Daoy (cell line): ENCODE results near the gene ASTL. TPM values are rescaled to one million over a fixed set of nuclear protein-coding genes. Genes with fewer than 3 reads are reported as not detected.

ENCODE experiments used
- DNase-seq: peaks from one replicate; pipeline ENCODE4 v3.0.0-alpha.2; 2015; ENCODE audit warnings: low read depth
- total RNA-seq: library from RNA; depleted of rRNA; stranded (reverse); fragments of >200 nt; shearing (Covaris generic); gene quantifications from 2 replicates; pipeline ENCODE4 v1.2.3, GENCODE V29; 2014

The ASTL gene
- total RNA-seq, 1 experiment from 2014 or later = not detected

DNA sequence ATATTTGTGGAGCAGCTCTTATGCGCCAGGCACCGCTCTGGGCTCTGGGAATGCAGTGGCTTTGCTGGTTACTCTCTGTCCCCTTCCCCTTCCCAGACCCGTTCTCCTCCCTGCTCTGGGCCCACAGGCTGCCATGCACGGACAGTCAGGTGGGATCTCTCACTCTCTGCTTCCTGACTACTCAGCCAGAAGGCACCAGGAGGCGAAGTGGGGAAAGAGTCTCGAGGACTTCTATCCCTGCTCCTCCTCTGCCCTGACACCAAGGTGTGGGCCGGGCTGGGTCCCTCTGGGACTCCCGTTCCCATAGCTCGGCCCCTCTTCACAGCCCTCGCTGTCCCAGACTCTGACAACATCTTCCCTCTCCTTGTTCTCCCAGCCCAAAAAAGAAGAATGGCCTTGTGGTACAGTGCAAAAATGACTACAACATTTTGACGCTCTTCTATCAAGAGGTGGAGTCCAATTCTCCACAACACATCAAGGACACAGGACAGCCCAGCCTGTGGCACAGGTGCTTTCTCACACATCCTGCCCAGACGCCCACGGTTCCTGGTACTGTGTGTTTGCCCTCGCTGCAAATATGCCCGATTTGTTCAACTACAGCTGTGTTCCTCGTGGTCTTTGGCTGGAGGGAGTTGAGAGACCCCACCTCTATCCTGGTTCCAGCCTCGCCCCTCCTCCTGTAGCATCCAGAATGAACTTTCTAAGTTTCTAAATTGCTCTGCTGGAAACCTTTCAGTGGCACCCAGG, 21.0 kb upstream of the ASTL start:
- DNase-seq = no peak

DNA sequence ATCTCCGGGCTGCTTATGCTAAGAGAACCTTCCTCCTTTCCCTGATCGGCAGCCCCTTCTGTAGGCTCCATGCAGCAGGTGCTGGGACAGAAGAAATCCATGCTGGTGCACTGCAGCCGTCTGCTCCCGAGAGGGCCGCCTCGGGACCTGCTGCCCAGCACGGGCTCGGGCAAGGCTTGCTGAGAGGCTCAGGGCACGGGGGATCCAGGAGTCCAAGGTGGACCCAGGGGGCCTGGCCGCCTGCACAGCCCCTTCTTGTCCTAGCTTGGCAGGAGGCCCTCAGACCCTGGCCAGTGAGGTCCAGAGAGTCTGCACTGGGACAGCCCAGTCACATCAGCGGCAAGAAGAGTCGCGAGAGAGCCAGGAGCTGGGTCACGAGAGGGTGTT, 20.2 kb upstream of the ASTL start:
- no peak for DNase-seq

DNA sequence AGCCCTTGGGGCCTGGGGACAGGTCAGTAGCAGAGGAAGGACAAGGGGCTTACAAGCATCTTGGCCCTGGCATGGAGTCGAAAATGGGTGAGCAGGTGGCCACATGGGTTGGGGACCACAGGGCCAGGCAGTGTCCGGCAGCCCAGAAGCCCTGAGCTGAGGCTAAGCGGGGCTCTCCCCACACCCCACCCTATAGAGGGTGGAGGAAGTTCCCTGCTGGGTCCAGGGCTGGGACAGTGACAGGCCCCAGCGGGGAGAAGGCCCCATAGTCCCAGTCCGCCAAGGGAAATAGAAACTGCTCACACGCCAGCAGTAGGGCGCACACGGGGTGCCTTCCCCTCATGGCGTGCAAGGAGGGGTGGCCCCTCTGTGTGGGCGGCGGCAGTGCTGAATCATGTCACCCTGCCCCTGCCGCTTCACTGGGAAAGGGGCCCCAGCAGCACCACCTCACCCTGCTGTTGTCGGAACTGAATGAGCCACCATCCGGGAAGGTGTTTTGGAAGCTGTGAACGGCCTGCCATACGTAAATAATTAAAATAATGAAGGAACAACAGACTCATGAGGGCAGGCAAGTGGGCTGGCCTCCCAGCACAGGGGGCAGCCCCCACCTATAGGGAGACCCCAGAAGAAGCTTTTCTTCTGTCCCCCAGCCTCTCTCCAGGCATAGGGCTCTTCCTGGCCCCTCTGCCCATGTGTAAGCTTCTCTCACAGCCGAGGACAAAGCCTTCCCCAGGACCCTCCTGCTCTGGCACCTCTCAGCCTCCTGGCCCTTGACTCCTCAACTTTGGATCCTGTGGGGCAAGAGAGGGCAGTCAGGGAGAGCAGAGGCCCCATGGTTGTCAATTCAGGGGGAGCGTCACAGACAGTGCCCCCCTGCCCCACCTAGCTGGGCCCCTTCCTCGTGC, 19.6 kb upstream of the ASTL start:
- peak; percentile 65 for DNase-seq

DNA sequence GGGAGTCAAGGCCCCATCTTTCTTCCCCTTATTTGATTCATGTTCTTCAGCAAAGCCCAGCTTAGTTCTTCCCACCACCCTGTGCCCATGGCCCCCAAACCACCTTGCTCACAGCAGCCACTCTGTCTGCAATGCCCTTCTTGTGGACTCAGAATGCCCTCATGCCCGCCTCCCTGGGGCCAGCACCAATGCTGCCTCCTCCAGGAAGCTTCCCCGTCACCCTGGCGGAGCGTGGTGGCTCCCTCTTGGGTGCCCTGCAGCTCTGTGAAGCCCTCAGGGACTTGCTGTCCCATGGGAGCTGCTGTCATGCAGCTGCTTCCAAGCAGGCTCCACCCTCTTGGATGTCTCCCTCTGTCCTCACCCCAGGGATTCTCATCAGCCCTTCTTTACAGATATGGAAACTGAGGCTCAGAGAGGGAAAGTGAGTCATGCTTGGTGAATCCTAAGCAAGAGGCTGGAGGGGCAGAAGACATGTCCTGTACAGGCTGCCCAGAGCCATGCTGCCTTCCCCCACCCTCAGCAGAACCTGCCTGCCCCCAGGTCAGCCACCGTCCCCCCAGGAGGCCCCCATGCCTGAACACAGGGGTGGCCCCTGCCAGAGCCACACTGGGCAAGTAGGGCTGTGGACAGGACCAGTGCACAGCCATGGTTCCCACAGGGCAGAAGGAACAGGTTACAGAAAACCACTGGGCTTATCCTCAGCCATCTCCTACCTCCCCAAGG, 18.8 kb upstream of the ASTL start:
- no peak for DNase-seq

DNA sequence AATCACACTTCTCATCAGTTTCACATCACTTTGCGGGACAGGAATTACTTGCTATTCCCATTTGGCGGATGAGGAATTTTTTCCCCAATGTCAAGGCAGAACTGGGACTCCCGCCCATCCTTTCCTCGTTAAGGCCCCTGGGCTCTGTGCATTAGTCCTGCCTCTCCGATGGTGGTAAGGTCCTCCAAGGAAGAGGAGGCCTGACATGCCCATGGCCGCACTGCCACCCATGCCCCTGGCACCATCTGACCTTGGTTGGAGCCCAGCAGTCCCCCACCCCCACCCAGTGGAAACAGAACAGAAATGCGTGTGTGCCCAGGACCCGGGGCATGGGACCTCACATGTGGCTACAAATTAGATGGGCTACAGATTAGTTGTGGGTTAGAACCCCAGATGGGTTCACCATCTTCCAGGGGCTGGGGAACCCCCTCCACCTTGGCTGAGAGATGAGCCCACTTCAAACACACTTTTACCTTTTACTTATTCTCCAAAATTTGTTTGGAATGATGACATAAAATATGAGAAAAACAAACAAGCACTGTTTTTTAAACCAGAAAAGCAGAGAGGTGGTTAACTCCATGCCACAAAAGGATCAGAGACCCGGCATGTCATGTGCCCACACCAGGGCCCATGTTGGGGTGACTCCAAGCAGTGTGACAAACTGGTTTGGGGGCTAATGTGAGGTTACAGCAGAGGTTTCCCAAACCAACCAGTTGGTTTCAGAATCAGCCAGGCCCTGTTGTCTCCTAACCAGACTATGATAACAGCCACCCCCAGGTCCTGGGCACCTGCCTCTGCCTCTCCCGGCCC, 17.9 kb upstream of the ASTL start:
- DNase-seq = no peak

DNA sequence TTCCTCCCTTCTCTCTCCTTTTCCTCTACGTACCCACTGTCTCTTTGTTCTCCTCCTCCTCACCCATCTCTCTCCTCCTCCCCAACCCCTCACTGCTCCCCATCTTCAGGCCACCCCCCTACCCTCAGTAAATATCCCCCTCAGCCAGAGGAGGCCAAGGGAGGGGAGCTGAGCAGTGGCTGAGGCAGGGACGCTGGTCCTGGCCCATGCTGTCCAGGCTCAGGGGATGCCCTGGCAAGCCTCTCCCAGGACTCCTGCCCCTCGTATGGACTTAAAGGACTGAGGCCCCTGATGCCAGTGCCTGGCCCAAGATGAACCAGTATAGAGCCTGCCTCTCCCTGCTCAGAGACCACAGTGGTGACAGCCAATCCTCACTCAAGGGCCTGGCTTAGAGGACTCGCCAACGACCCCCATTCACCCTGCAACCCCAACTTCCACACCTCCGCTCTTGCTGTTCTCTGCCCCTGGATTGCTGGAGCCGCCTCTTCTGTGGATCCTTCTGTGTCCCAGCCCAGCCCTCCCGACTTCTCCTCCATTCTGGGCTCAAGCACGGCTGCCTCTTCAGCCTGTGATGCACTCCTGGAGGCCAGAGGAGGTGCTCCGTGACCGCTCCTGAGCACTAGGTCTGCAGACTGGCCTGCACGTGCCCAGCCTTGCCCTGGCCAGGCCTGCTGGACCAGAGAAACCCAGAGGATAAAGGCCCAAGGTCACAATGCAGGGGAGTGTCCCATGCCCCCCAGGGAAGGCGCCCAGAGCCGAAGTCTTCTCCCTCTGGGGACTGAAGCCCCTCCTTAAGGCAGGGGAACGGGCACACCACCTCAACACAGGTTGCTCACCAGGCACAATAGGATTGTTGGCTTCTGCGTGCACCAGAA, 16.4 kb upstream of the ASTL start:
- no peak for DNase-seq

DNA sequence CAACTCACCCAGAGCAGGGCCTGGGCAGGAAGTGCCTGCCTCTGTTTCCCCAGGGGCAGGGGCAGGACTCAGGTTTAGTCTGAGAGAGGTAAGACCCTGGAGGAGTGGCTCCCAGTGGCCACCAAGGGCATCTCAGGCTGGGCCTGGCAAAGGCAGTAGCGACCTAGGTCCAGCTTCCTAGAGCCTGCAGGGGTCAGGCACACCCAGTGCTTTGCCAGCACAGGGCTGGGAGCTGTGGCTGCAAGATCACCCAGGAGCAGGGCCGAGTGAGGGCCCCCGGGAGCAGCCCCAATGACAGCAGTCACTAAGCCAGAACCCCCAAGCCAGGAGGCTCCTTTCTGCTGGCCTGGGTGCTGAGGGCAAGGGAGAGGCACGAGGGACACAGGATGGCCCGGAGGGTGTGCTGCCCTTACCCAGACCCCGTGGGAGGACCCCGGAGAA, 15.7 kb upstream of the ASTL start:
- no peak for DNase-seq

DNA sequence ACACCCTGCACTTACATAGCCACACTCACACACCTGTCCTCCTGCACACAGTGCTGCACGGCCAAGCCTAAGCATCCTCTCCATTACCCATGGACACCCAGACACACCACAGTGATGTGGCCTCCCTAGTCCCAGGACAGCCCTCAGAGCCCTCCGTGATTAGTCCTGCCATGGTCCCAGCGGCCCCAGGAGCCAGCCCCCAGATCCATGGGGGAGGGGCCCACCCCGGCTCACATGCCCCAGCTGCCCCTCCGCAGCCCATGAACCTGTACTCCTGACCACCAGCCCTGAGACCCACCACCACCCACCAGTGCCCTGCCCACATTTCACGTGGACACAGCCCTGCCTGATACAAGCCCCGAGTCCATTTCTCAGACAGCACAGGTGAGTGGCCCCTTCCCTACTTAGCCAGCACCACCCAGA, 15.0 kb upstream of the ASTL start:
- no peak for DNase-seq

DNA sequence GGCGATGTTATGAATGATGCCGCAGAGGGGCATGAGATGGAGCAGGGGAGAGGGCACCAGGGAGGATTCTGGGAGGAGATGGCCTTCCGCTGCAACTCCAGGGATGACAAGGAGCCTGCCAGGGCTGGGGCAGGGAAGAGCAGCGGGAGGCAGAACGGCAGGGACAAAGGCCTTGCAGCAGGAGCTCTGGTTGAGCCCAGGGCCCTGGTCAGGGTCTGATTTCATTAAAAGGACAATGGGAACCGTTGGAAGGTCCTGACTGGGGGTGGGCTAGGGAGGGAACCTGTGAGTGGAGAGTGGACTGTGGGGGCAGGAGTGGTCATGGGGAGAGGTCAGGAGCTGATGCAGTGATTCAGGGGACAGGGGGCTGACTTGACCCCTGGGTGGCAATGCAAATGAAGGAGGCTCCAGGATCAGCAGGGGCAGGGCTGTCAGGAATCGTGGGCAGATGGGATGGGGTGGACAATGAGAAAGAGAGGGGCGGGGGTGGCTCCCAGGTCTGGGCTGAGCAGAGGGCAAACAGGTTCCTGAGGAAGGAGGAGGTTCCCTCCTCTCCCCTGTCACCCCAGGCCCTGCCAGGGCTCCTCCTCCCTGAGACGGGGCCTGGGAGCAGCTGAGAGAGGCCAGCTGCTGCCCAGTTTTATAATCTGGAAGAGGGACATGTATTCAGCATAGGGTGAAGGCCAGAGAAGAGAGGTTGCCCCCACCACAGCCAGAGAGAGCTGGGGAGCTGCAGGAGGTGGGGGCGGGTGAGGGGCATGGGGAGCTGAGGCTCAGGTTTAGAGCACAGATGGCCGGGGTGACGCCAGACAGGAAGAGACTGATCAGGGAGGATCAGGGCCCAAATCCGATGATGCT, 14.2 kb upstream of the ASTL start:
- DNase-seq = no peak

DNA sequence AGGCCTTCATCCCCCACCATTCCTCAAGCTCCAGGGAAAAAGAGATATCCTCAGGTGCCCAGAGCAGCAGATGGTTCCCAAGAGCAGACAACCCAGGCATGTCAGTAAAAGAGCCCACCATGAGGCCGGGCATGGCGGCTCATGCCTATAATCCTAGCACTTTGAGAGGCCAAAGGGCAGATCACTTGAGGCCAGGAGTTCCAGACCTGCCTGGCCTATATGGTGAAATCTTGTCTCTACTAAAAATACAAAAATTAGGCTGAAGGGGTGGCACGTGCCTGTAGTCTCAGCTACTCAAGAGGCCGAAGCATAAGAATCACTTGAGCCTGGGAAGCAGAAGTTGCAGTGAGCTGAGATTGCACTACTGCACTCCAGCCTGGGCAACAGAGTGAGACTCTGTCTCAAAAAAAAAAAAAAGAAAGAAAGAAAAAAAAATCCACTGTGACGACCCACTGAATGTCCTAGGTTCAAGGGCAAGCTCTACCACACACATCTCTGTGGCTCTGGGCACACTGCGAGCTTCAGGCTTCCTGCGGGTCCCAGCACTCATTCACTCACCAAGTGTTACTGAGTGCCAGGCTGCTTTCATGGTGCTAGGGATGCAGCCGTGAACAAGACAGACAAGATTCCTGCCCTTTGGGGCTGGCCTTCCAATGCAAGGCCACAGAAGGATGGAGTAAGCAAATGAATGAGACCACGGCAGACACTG, 13.4 kb upstream of the ASTL start:
- DNase-seq = no peak

DNA sequence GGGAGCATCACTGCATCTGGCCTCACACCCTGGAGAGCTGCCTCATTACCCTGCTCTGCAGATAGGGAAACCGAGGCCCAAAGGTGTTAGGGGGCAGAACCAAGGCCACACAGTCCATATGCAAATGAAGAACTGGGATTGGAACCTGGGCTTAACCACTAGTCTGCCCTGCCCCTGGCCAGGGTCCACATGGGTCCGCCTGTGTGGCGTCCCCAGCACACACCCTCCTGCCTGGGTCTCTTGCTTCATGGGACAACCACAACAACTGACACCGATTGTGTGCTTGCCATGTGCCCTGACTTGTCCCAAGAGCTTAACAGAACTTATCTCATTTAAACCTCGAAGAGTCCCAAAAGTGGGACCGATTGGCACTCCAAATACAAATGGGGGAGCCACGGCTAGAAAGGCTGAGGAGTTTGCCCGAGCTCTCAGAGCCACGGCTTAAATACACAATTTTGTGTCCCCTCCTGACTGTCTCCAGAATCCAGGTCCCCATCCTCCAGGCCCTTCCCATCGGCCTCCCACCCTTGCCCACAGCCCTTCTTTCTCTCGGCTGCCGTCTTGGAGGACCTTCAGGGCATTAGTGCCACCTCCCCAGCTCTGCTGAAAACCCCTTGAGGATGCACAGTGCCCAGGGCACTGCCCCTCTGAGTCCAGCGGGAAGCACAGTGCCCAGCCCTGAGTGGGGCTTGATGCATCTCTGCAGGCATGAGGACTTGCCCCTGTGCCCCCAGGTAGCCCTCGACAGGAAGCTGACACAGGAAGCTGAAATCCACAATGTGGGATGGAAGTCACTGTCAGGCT, 12.7 kb upstream of the ASTL start:
- DNase-seq = no peak

DNA sequence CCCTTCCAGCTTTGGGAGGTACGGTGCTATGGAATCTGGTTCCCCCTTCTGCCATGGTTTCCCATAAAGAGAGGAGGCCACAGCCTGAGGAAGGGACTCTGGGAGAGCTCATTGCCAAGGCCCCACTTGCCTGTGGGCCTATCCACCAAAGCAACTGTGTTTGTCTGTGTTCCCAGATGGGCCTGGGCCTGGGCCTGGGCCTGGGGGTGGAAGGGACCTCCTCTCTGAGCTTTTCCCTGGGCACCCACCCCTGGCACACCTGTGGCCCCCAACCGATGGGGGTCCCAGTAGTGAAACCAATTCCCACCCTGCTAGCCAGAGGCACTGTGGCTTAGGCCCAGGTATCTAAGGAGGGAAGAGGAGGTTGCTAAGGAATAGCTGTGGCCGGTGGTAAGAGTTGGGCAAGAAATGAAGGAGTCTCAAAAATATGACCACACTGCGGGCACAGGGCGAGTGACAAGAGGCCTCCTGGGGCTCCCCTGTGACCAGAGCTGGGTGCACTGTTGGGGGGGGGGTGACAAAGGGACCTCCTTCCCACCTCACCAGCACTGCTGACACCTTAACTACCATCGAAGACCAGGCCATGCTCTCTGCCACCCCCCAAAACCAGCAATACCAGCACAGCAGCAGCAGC, 11.8 kb upstream of the ASTL start:
- no peak for DNase-seq

DNA sequence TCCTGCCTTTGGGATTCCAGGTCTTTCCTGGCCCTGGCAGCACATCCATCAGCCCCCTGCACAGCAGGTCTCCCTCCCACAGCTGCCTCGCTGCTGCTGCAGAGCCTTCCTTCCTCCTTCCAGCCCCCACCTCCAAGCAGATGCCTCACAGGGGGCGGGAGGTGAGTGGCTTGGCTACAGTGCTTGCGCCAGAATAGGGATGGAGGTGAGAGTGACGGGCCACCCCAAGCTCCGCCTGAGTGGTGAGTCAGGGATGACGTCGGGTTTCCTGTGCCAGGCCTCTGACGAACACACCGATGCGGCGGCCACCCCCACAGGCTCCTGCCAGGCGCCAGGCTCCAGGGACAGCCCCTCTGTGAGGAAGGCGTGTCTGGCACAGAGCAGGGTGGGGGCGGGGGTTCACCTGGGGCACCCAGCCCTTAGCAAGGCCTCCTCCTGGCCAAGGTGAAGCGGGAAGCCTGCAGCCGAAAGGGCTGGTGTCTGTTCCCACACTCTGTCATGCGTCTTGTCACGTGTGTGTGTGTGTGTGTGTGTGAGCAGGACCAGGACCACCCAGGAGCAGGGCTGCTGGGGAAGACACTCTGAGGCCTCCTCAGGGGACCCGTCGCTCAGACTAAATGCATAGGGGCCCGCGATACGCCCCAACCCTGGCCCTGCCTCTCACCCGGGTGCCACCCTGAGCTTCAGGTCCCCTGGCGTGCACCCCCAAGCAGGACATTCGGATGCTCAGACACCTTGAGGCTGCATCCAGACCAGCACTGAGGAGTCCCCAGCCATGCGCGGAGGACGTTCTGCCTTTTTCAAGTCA, 10.3 kb upstream of the ASTL start:
- DNase-seq = peak; percentile 92

DNA sequence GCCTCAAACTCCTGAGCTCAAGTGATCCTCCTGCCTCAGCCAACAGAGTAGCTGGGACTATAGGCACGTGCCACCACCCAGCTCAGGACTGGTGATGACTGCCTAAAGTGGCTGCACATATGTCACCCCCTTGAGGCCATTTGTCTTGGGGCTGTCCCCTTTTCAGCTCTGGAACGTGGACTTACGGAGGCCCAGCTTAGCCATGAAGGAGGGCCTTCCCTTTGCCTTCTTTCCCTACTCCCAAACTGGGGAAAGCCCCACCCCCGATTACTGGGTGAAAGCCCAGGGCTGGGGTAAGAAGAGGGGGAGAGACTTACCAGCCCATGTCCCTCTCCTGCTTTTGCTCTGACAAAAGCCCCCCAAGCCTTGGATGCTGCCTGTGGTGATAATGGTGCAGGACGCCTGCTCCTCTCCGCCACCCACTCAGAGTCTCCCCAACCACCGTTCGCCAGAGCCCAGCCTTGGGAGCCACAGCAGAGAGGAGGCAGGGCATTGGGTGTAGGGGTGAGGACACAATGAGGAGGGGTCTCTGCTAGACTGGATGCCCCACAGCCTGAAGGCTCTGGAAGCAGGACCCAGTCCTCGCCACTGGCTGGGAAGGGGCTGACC, 9.4 kb upstream of the ASTL start:
- DNase-seq = no peak

DNA sequence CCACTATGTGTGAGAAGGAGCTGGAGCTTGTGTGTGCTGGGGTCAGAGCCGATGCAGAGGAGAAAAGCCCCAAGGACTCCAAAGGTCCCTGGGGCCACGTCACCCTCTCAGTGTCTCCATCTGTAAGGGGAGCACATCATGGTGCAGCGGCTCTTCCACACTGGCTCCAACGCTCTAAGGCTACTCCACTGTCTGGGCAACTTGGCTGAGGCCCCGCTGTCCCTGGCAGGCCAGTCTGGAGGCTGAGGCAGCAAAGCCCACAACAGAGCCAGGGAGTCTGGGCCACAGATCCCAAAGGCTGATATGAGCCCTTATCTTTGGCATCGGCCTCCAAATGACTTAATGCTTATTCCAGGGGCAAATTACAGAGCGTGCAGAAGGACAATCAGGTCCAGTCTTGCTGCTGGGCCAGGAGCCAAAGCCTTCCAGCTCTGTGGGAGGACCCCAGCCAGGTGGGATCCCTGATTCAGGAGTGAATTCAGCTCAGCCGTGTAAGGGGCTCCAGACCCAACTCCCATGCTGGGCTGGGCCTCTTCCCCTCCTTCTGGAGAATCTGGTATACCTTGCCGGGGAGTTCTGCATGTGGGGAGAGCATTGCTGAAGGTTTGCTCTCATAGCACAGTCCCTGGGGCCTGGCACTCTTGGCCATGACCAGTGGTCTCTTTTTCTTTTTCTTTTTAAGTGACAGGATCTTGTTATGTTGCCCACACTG, 8.7 kb upstream of the ASTL start:
- DNase-seq = peak; percentile 75
